Measurements from ENCODE around the gene BTRC. TPM values are rescaled to one million over a fixed set of nuclear protein-coding genes. Genes with fewer than 3 reads are reported as not detected.

BTRC gene
- polyA plus RNA-seq, 1 experiment = 23.2 TPM

DNA sequence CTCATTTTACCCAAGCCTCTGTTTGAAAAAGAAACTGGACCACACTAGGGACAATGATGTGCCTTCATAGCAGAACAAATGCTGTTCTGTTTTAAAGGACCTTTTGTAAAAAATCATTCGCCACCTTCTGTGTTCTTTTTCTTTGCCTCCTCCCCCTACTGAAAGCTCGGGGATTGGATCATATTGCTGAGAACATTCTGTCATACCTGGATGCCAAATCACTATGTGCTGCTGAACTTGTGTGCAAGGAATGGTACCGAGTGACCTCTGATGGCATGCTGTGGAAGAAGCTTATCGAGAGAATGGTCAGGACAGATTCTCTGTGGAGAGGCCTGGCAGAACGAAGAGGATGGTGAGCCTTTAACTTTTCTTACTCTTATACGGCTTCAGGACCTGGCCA, 171.9 kb downstream of the BTRC start:
- CTCF ChIA-PET = interaction anchor here (1.0 to 1.6 kb wide), 5 partner anchors 11 to 256 kb away, joined by 3 to 11 read pairs (median 4); no protein-coding TSS in a partner anchor
- Histone ChIP-seq H3K9me3 (ENCODE audit: control insufficient read depth, insufficient read depth, low read length) (no peaks in the 10 kb centered on the region), H3K27ac (ENCODE audit: low read depth, low read length) (no peak overlapping the region), H3K27me3 (ENCODE audit: control insufficient read depth, insufficient read depth, low read length) (no peaks in the 10 kb centered on the region), H3K4me3 (ENCODE audit: low read depth, low read length) (no peak overlapping the region)
- POLR2A ChIA-PET = no interaction called here
- DNase-seq (ENCODE audit: low read depth, low spot score) = no peak
- TF ChIP-seq, protein P1, sequence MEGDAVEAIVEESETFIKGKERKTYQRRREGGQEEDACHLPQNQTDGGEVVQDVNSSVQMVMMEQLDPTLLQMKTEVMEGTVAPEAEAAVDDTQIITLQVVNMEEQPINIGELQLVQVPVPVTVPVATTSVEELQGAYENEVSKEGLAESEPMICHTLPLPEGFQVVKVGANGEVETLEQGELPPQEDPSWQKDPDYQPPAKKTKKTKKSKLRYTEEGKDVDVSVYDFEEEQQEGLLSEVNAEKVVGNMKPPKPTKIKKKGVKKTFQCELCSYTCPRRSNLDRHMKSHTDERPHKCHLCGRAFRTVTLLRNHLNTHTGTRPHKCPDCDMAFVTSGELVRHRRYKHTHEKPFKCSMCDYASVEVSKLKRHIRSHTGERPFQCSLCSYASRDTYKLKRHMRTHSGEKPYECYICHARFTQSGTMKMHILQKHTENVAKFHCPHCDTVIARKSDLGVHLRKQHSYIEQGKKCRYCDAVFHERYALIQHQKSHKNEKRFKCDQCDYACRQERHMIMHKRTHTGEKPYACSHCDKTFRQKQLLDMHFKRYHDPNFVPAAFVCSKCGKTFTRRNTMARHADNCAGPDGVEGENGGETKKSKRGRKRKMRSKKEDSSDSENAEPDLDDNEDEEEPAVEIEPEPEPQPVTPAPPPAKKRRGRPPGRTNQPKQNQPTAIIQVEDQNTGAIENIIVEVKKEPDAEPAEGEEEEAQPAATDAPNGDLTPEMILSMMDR (IDR thresholded peaks at IDR 0.05; ENCODE audit: low read depth, low read length) = no peak

DNA sequence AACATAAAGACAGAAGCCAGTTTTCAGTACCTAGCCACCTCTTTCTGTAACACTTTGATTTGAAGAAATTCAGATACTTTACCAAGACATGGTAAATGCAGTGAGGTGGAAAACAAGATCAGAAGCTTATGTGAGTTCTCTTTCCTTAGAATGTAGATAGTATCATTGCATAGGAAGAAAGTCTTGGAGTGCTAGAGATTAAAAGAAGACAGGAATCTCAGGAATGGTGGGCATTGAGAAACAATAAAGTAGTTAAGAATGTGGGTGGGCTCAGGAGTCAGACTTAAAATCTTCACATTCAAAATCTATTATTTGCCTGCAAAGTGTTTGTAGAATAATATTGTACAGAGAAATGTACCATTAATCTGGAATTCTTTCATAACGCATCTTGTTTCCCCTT, 175.2 kb downstream of the BTRC start:
- Histone ChIP-seq H3K27me3 (ENCODE audit: control insufficient read depth, insufficient read depth, low read length) (no peaks in the 10 kb centered on the region), H3K27ac (ENCODE audit: low read depth, low read length) (no peak overlapping the region), H3K4me3 (ENCODE audit: low read depth, low read length) (no peak overlapping the region), H3K9me3 (ENCODE audit: control insufficient read depth, insufficient read depth, low read length) (no peaks in the 10 kb centered on the region)
- CTCF ChIA-PET = interaction anchor here (1.1 kb wide), 1 partner anchor 315 kb away, joined by 3 read pairs; no protein-coding TSS in a partner anchor
- TF ChIP-seq, protein P1 (IDR thresholded peaks at IDR 0.05; ENCODE audit: low read depth, low read length) = no peak
- POLR2A ChIA-PET = no interaction called here
- no peak for DNase-seq (ENCODE audit: low read depth, low spot score)

DNA sequence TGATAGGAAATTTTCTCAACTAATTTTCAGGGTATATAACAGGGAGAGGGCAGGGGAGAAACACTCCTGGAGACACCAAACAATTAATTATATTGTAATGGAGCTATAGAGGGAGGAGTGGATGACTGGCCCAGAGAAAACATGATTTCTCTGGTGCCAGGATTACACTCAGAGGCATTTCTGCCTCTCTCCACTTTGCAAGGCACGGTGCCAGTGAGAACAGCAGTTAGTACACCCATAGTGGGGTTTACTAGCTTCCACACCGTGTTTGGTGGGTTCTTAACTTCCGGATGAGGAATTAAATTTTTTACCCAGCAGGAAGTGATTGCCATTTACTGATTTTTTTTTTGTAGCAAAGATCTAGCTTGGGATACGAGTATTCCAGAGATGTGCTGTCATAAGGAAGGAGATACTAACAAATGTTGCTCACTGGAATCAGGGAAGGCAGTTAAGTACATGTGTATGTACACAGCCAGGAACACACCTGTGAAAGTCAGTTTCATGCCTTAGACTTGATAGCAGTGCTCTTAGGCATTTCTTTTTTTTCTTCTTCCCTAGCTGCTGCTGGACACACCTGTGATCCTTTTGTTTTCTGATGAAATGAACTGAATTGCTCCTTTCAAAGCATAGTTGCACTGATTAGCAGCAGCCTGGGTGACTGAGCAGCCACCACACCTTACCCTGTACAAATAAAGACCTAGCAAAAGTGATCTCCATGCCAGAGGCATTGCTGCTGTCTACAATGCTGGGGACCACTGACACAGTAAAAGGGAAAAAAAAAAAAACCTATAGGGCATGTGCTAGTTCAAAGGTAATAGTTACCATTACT, 176.0 kb downstream of the BTRC start:
- CTCF ChIA-PET = interaction anchor here (1.1 kb wide), 1 partner anchor 316 kb away, joined by 3 read pairs; no protein-coding TSS in a partner anchor
- H3K9me3 ChIP-seq (ENCODE audit: control insufficient read depth, insufficient read depth, low read length) = no peaks in the 10 kb centered on the region
- no peak for DNase-seq (ENCODE audit: low read depth, low spot score)
- H3K27me3 ChIP-seq (ENCODE audit: control insufficient read depth, insufficient read depth, low read length) = no peaks in the 10 kb centered on the region
- no peak overlapping the region for H3K27ac ChIP-seq (ENCODE audit: low read depth, low read length)
- H3K4me3 ChIP-seq (ENCODE audit: low read depth, low read length) = no peak overlapping the region
- POLR2A ChIA-PET = no interaction called here
- TF ChIP-seq, protein P1 (IDR thresholded peaks at IDR 0.05; ENCODE audit: low read depth, low read length) = no peak

DNA sequence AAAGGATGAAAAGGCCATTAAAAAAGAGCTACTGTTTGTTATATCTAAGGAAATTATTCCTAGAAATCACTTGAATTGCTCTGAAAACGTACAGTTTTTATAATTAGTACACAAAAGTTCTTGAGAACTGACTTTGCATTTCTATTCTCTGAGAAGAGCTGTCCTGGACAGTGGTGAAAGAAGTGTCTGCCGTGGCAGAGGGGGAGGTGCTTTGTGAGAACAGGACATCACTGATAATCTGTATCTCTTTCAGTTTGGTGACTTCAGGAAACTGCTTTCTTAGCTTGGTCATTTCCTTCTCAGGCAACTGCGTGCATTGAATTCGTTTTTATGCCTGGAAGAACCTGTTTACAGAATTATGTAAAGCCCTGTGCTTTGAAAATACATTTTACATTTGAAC, 182.0 kb downstream of the BTRC start:
- H3K27me3 ChIP-seq (ENCODE audit: control insufficient read depth, insufficient read depth, low read length) = no peaks in the 10 kb centered on the region
- POLR2A ChIA-PET = no interaction called here

More for the DNA sequence above, 182.0 kb downstream of the BTRC start:
- CTCF ChIA-PET = interaction anchor here (0.8 to 2.5 kb wide), 6 partner anchors 9 to 321 kb away, joined by 3 to 9 read pairs (median 4); no protein-coding TSS in a partner anchor
- Histone ChIP-seq H3K27ac (ENCODE audit: low read depth, low read length) (no peak overlapping the region), H3K9me3 (ENCODE audit: control insufficient read depth, insufficient read depth, low read length) (no peaks in the 10 kb centered on the region), H3K4me3 (ENCODE audit: low read depth, low read length) (no peak overlapping the region)
- DNase-seq (ENCODE audit: low read depth, low spot score) = no peak
- TF ChIP-seq, protein P1 (IDR thresholded peaks at IDR 0.05; ENCODE audit: low read depth, low read length) = no peak
